Osteoblast (primary cell): ENCODE data around the gene SSTR5. TPM values are rescaled to one million over a fixed set of nuclear protein-coding genes. Genes with fewer than 3 reads are reported as not detected.
"Not testable (repeated sequence)": the region's sequence is repeated elsewhere in the genome, so short reads cannot be mapped to it uniquely, and the experiment has no call there.

ENCODE experiments used
- DNase-seq: peaks from one replicate; pipeline ENCODE4 v3.0.0; 2011; ENCODE audit warnings: low spot score, mixed read lengths; ENCODE audit not compliant: insufficient read length; ENCODE audit errors: missing footprints
- H2AFZ ChIP-seq: 2 replicates; pipeline ENCODE4 v1.6.0; 2011; ENCODE audit warnings: mild to moderate bottlenecking, low read length
- H3K27ac ChIP-seq: 2 replicates; pipeline ENCODE4 v1.5.1; 2011; ENCODE audit warnings: mild to moderate bottlenecking, low read depth, low read length, moderate library complexity
- H3K27me3 ChIP-seq: 2 replicates; pipeline ENCODE4 v1.6.0; 2012; ENCODE audit warnings: mild to moderate bottlenecking, control low read depth, inconsistent platforms, low read length, moderate library complexity; ENCODE audit not compliant: insufficient read depth
- H3K36me3 ChIP-seq: 2 replicates; pipeline ENCODE4 v1.5.1; 2011; ENCODE audit warnings: mild to moderate bottlenecking, low read length, control low read depth, moderate library complexity; ENCODE audit not compliant: insufficient read depth
- H3K4me1 ChIP-seq: 2 replicates; pipeline ENCODE4 v1.5.1; 2011; ENCODE audit warnings: mild to moderate bottlenecking, low read length, control low read depth, moderate library complexity; ENCODE audit not compliant: insufficient read depth
- H3K4me2 ChIP-seq: 2 replicates; pipeline ENCODE4 v1.6.0; 2011; ENCODE audit warnings: mild to moderate bottlenecking, low read length; ENCODE audit not compliant: insufficient read depth
- H3K4me3 ChIP-seq: fragments of 200-600 bp; sonication (generic); 3 replicates; pipeline ENCODE4 v1.5.1; 2012; ENCODE audit warnings: mild to moderate bottlenecking, low read length, inconsistent platforms; ENCODE audit not compliant: insufficient read depth
- H3K79me2 ChIP-seq: 2 replicates; pipeline ENCODE4 v1.6.0; 2012; ENCODE audit warnings: mild to moderate bottlenecking, low read length, control low read depth, inconsistent platforms; ENCODE audit not compliant: insufficient read depth
- H3K9me3 ChIP-seq: 2 replicates; pipeline ENCODE4 v1.5.1; 2011; ENCODE audit warnings: low read depth, low read length, control low read depth
- H4K20me1 ChIP-seq: 2 replicates; pipeline ENCODE4 v1.6.0; 2012; ENCODE audit warnings: mild to moderate bottlenecking, low read length, control low read depth; ENCODE audit not compliant: insufficient read depth
- CTCF ChIP-seq: IDR thresholded peaks from 2 replicates; pipeline ENCODE4 v1.5.1; 2011; ENCODE audit warnings: mild to moderate bottlenecking, low read depth, low read length, moderate library complexity; ENCODE audit errors: extremely low read depth
- total RNA-seq: library from RNA; depleted of rRNA; stranded (reverse); fragments of >200 nt; gene quantifications from 2 replicates; pipeline ENCODE4 v1.2.3, GENCODE V29; 2012

The SSTR5 gene
- total RNA-seq: not detected in 2 replicates

GRCh38 chr16:1072526-1073261 lies at the start of gene SSTR5:
SSTR5 (plus strand) TSS chr16:1072747; CDS start chr16:1078869, 6,122 bp downstream.
- no peaks in the 10 kb centered on the region for H3K9me3 ChIP-seq
- H3K36me3 ChIP-seq: no peaks in the 10 kb centered on the region
- no peaks in the 10 kb centered on the region for H4K20me1 ChIP-seq
- no peak within 1 kb of the TSS for H2AFZ ChIP-seq
- no peaks in the 10 kb centered on the region for H3K4me1 ChIP-seq
- no peak for DNase-seq
- no peak within 1 kb of the TSS for H3K27ac ChIP-seq
- H3K4me2 ChIP-seq: no peak within 1 kb of the TSS
- H3K27me3 ChIP-seq: peaks cover 25% of the 10 kb centered on the region
- no peak within 1 kb of the TSS for H3K4me3 ChIP-seq
- H3K79me2 ChIP-seq: no peaks in the 10 kb centered on the region
- no peak for TF ChIP-seq CTCF

GRCh38 chr16:1024138-1024537 lies 48.4 kb upstream of the SSTR5 start:
- Histone ChIP-seq H3K4me1 (peaks cover 8% of the 10 kb centered on the region), H3K36me3 (no peaks in the 10 kb centered on the region), H3K27me3 (peaks cover 11% of the 10 kb centered on the region), H4K20me1 (no peaks in the 10 kb centered on the region), H3K9me3 (no peaks in the 10 kb centered on the region), H3K4me2 (no peak overlapping the region), H3K79me2 (no peaks in the 10 kb centered on the region), H3K27ac (no peak overlapping the region), H3K4me3 (no peak overlapping the region), H2AFZ (no peak overlapping the region)
- DNase-seq: no peak
- TF ChIP-seq CTCF: no peak

GRCh38 chr16:1025183-1025809 lies 47.3 kb upstream of the SSTR5 start:
- not testable (repeated sequence) for H4K20me1 ChIP-seq, DNase-seq
- peaks cover 17% of the 10 kb centered on the region for H3K27me3 ChIP-seq

GRCh38 chr16:1026057-1026783 lies 46.3 kb upstream of the SSTR5 start:
- Histone ChIP-seq H3K79me2 (no peaks in the 10 kb centered on the region), H2AFZ (no peak overlapping the region), H3K27me3 (peaks cover 21% of the 10 kb centered on the region), H3K36me3 (no peaks in the 10 kb centered on the region), H3K4me3 (no peak overlapping the region), H4K20me1 (no peaks in the 10 kb centered on the region), H3K9me3 (no peaks in the 10 kb centered on the region), H3K27ac (no peak overlapping the region), H3K4me1 (no peaks in the 10 kb centered on the region), H3K4me2 (no peak overlapping the region)
- TF ChIP-seq CTCF: no peak
- DNase-seq: no peak

More at GRCh38 chr16:1025183-1025809, 47.3 kb upstream of the SSTR5 start:
- not testable (repeated sequence) for H3K79me2 ChIP-seq, H3K4me1 ChIP-seq, H2AFZ ChIP-seq, H3K9me3 ChIP-seq, H3K36me3 ChIP-seq, H3K27ac ChIP-seq, H3K4me3 ChIP-seq, H3K4me2 ChIP-seq
